GM10266 (cell line): ENCODE results near the gene MKKS.

Experiments
- DNase-seq: peaks from one replicate; pipeline ENCODE4 v3.0.0; 2012; ENCODE audit errors: extremely low spot score
- CTCF ChIP-seq: IDR thresholded peaks from 2 replicates; pipeline ENCODE4 v1.5.1; 2012; ENCODE audit warnings: mild to moderate bottlenecking, low read depth; ENCODE audit not compliant: control insufficient read depth, insufficient read depth; ENCODE audit errors: missing control alignments

MKKS gene

GRCh38 chr20:10412591-10413408, 21.2 kb downstream of the MKKS start:
- DNase-seq, result no peak
- peak; percentile 3 for TF ChIP-seq CTCF

- no peak for DNase-seq
These were observed 22.3 kb downstream of the MKKS start for GRCh38 chr20:10411673-10412072.

GRCh38 chr20:10408108-10408813, 25.8 kb downstream of the MKKS start:
- no peak for TF ChIP-seq CTCF
- no peak for DNase-seq

More at GRCh38 chr20:10411673-10412072, 22.3 kb downstream of the MKKS start:
- no peak for TF ChIP-seq CTCF

- DNase-seq, result no peak
- TF ChIP-seq CTCF, result no peak
These were observed 29.0 kb downstream of the MKKS start for GRCh38 chr20:10404959-10405530.

GRCh38 chr20:10404023-10404628, 29.9 kb downstream of the MKKS start:
- TF ChIP-seq CTCF, result no peak
- DNase-seq, result no peak

GRCh38 chr20:10402938-10403608, 30.9 kb downstream of the MKKS start:
- no peak for TF ChIP-seq CTCF
- DNase-seq, result no peak
